ENCODE measurements around the gene ADIPOR2. TPM values are rescaled to one million over a fixed set of nuclear protein-coding genes. Genes with fewer than 3 reads are reported as not detected.

The ADIPOR2 gene
- total RNA-seq, 2 experiments from 2014 or later: 43.8 to 47.3 TPM

GRCh38 chr12:1651946-1652345 is 38.9 kb upstream of the ADIPOR2 start:
- ChIA-PET CTCF (interaction anchor here (0.6 to 19.1 kb wide), 10 partner anchors 8 to 288 kb away, joined by 3 to 498 read pairs (median 7); partner anchors contain the start of gene WNT5B), POLR2A (interaction anchor here (2.0 kb wide), 1 partner anchor 139 kb away, joined by 9 read pairs; no protein-coding TSS in a partner anchor)
- Mint-ChIP-seq H3K27ac (no peak overlapping the region), H3K27me3 (peaks cover 10% of the 10 kb centered on the region), H3K4me1 (ENCODE audit: low read depth) (no peaks in the 10 kb centered on the region), H3K9me3 (no peaks in the 10 kb centered on the region), H3K36me3 (no peaks in the 10 kb centered on the region), H3K4me3 (no peak overlapping the region)
- no peak for DNase-seq
- intact Hi-C loops (cut with micrococcal nuclease): loop anchor here (1.0 to 5.0 kb wide), 3 partner anchors 40 to 288 kb away; partner anchors contain the start of gene ADIPOR2

GRCh38 chr12:1655225-1655788 is 35.6 kb upstream of the ADIPOR2 start:
- ChIA-PET POLR2A (interaction anchor here (1.2 kb wide), 1 partner anchor 136 kb away, joined by 3 read pairs; no protein-coding TSS in a partner anchor), CTCF (interaction anchor here (1.0 to 19.1 kb wide), 8 partner anchors 9 to 537 kb away, joined by 3 to 498 read pairs (median 4); no protein-coding TSS in a partner anchor)
- H3K27ac Mint-ChIP-seq: no peak overlapping the region
- no peak for DNase-seq
- peaks cover 3% of the 10 kb centered on the region for H3K4me1 Mint-ChIP-seq (ENCODE audit: low read depth)
- intact Hi-C loops (cut with micrococcal nuclease): no loop called here
- no peaks in the 10 kb centered on the region for H3K36me3 Mint-ChIP-seq
- H3K27me3 Mint-ChIP-seq: peaks cover 5% of the 10 kb centered on the region
- no peak overlapping the region for H3K4me3 Mint-ChIP-seq
- H3K9me3 Mint-ChIP-seq: no peaks in the 10 kb centered on the region

GRCh38 chr12:1656902-1657301 is 34.0 kb upstream of the ADIPOR2 start:
- H3K4me3 Mint-ChIP-seq: no peak overlapping the region
- no peaks in the 10 kb centered on the region for H3K27me3 Mint-ChIP-seq
- H3K9me3 Mint-ChIP-seq: no peaks in the 10 kb centered on the region
- intact Hi-C loops (cut with micrococcal nuclease): no loop called here
- no peaks in the 10 kb centered on the region for H3K36me3 Mint-ChIP-seq
- CTCF ChIA-PET: interaction anchor here (1.3 to 19.1 kb wide), 3 partner anchors 22 to 283 kb away, joined by 5 to 498 read pairs (median 10); no protein-coding TSS in a partner anchor
- H3K4me1 Mint-ChIP-seq (ENCODE audit: low read depth): peaks cover 12% of the 10 kb centered on the region
- H3K27ac Mint-ChIP-seq: no peak overlapping the region
- no peak for DNase-seq
- POLR2A ChIA-PET: interaction anchor here (0.6 kb wide), 1 partner anchor 55 kb away, joined by 3 read pairs; no protein-coding TSS in a partner anchor

- Mint-ChIP-seq H3K4me3 (no peak overlapping the region), H3K27me3 (no peaks in the 10 kb centered on the region), H3K27ac (no peak overlapping the region), H3K9me3 (no peaks in the 10 kb centered on the region), H3K36me3 (no peaks in the 10 kb centered on the region), H3K4me1 (ENCODE audit: low read depth) (peaks cover 14% of the 10 kb centered on the region)
- ChIA-PET POLR2A (interaction anchor here (0.6 kb wide), 1 partner anchor 55 kb away, joined by 3 read pairs; no protein-coding TSS in a partner anchor), CTCF (interaction anchor here (1.6 to 19.1 kb wide), 2 partner anchors 135 to 282 kb away, joined by 10 to 498 read pairs; no protein-coding TSS in a partner anchor)
- no peak for DNase-seq
- intact Hi-C loops (cut with micrococcal nuclease): no loop called here
Measured at GRCh38 chr12:1657688-1658087, 33.2 kb upstream of the ADIPOR2 start.

- H3K27me3 Mint-ChIP-seq: no peaks in the 10 kb centered on the region
- peak overlapping the region; percentile 21 for H3K4me3 Mint-ChIP-seq
- CTCF ChIA-PET: interaction anchor here (1.4 to 19.1 kb wide), 5 partner anchors 8 to 279 kb away, joined by 3 to 498 read pairs (median 9); no protein-coding TSS in a partner anchor
- intact Hi-C loops (cut with micrococcal nuclease): loop anchor here (2.0 kb wide), 1 partner anchor 130 kb away; no protein-coding TSS in a partner anchor
- H3K36me3 Mint-ChIP-seq: no peaks in the 10 kb centered on the region
- H3K4me1 Mint-ChIP-seq (ENCODE audit: low read depth): peaks cover 24% of the 10 kb centered on the region
- peak overlapping the region; percentile 56 for H3K27ac Mint-ChIP-seq
- POLR2A ChIA-PET: interaction anchor here (1.7 kb wide), 1 partner anchor 30 kb away, joined by 14 read pairs; the partner anchor contains the start of gene ADIPOR2
- peak; percentile 72 for DNase-seq
- no peaks in the 10 kb centered on the region for H3K9me3 Mint-ChIP-seq
Measured at GRCh38 chr12:1660304-1661187, 30.3 kb upstream of the ADIPOR2 start.

GRCh38 chr12:1661553-1662335 is 29.1 kb upstream of the ADIPOR2 start:
- CTCF ChIA-PET: interaction anchor here (0.7 to 19.1 kb wide), 6 partner anchors 9 to 278 kb away, joined by 3 to 498 read pairs (median 6); no protein-coding TSS in a partner anchor
- intact Hi-C loops (cut with micrococcal nuclease): loop anchor here (1.0 to 2.0 kb wide), 2 partner anchors 29 to 129 kb away; no protein-coding TSS in a partner anchor
- no peaks in the 10 kb centered on the region for H3K9me3 Mint-ChIP-seq

GRCh38 chr12:1662761-1663439 is 28.0 kb upstream of the ADIPOR2 start:
- Mint-ChIP-seq H3K36me3 (no peaks in the 10 kb centered on the region), H3K4me3 (peak overlapping the region; percentile 54), H3K27me3 (no peaks in the 10 kb centered on the region), H3K9me3 (no peaks in the 10 kb centered on the region), H3K4me1 (ENCODE audit: low read depth) (peaks cover 38% of the 10 kb centered on the region), H3K27ac (peak overlapping the region; percentile 67)
- intact Hi-C loops (cut with micrococcal nuclease): loop anchor here (1.0 kb wide), 1 partner anchor 27 kb away; no protein-coding TSS in a partner anchor
- peak; percentile 44 for DNase-seq
- CTCF ChIA-PET: interaction anchor here (2.8 to 19.1 kb wide), 2 partner anchors 10 to 129 kb away, joined by 9 to 498 read pairs; no protein-coding TSS in a partner anchor
- POLR2A ChIA-PET: interaction anchor here (1.7 kb wide), 1 partner anchor 28 kb away, joined by 14 read pairs; the partner anchor contains the start of gene ADIPOR2

More at GRCh38 chr12:1661553-1662335, 29.1 kb upstream of the ADIPOR2 start:
- H3K4me3 Mint-ChIP-seq: peak overlapping the region; percentile 73
- peak overlapping the region; percentile 64 for H3K27ac Mint-ChIP-seq
- no peaks in the 10 kb centered on the region for H3K36me3 Mint-ChIP-seq
- POLR2A ChIA-PET: interaction anchor here (0.5 to 1.7 kb wide), 2 partner anchors 29 to 1252 kb away, joined by 3 to 14 read pairs; partner anchors contain the start of gene ADIPOR2
- peak; percentile 91 for DNase-seq
- peaks cover 29% of the 10 kb centered on the region for H3K4me1 Mint-ChIP-seq (ENCODE audit: low read depth)
- no peaks in the 10 kb centered on the region for H3K27me3 Mint-ChIP-seq

- no peaks in the 10 kb centered on the region for H3K9me3 Mint-ChIP-seq
- ChIA-PET POLR2A (no interaction called here), CTCF (interaction anchor here (1.4 kb wide), 1 partner anchor 127 kb away, joined by 5 read pairs; no protein-coding TSS in a partner anchor)
- H3K27me3 Mint-ChIP-seq: no peaks in the 10 kb centered on the region
- H3K4me3 Mint-ChIP-seq: peak overlapping the region; percentile 54
- intact Hi-C loops (cut with micrococcal nuclease): no loop called here
- DNase-seq: no peak
- peak overlapping the region; percentile 24 for H3K27ac Mint-ChIP-seq
- no peaks in the 10 kb centered on the region for H3K36me3 Mint-ChIP-seq
- peaks cover 43% of the 10 kb centered on the region for H3K4me1 Mint-ChIP-seq (ENCODE audit: low read depth)
Measured at GRCh38 chr12:1663440-1664132, 27.3 kb upstream of the ADIPOR2 start.

- ChIA-PET POLR2A (no interaction called here), CTCF (interaction anchor here (1.2 to 1.3 kb wide), 2 partner anchors 10 to 275 kb away, joined by 3 to 4 read pairs; no protein-coding TSS in a partner anchor)
- no peak overlapping the region for H3K27ac Mint-ChIP-seq
- H3K4me1 Mint-ChIP-seq (ENCODE audit: low read depth): peaks cover 43% of the 10 kb centered on the region
- H3K4me3 Mint-ChIP-seq: no peak overlapping the region
- no peak for DNase-seq
- H3K36me3 Mint-ChIP-seq: no peaks in the 10 kb centered on the region
- intact Hi-C loops (cut with micrococcal nuclease): no loop called here
- H3K9me3 Mint-ChIP-seq: no peaks in the 10 kb centered on the region
- H3K27me3 Mint-ChIP-seq: no peaks in the 10 kb centered on the region
Measured at GRCh38 chr12:1665366-1665765, 25.5 kb upstream of the ADIPOR2 start.

GRCh38 chr12:1666215-1666614 is 24.7 kb upstream of the ADIPOR2 start:
- ChIA-PET CTCF (no interaction called here), POLR2A (no interaction called here)
- DNase-seq: no peak
- H3K36me3 Mint-ChIP-seq: no peaks in the 10 kb centered on the region
- peaks cover 38% of the 10 kb centered on the region for H3K4me1 Mint-ChIP-seq (ENCODE audit: low read depth)
- intact Hi-C loops (cut with micrococcal nuclease): no loop called here
- H3K4me3 Mint-ChIP-seq: no peak overlapping the region
- H3K27ac Mint-ChIP-seq: no peak overlapping the region
- H3K9me3 Mint-ChIP-seq: no peaks in the 10 kb centered on the region
- no peaks in the 10 kb centered on the region for H3K27me3 Mint-ChIP-seq

Measured in activated CD4-positive, alpha-beta memory T cell treated with anti-CD3 and anti-CD28 coated beads for 36 hours (primary cell).